ENCODE measurements around the gene ANKRD12.

Gene ANKRD12

DNA sequence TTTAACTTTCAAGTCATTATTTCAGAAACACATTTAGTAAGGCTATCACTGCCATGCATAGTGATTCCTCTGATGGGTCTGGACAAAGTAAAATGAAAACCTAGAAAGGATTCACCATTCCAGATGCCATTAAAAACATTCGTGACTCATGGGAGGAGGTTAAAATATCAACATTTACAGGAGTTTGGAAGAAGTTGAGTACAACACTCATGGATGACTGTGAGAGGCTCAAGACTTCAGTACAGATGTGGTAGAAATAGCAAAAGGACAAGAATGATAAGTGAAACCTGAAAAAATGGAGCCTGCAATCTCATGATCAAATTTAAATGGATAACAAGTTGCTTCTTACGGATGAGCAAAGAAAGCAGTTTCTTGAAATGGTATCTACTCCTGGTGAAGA, 192.2 kb downstream of the ANKRD12 start:
- TF ChIP-seq, protein P1, sequence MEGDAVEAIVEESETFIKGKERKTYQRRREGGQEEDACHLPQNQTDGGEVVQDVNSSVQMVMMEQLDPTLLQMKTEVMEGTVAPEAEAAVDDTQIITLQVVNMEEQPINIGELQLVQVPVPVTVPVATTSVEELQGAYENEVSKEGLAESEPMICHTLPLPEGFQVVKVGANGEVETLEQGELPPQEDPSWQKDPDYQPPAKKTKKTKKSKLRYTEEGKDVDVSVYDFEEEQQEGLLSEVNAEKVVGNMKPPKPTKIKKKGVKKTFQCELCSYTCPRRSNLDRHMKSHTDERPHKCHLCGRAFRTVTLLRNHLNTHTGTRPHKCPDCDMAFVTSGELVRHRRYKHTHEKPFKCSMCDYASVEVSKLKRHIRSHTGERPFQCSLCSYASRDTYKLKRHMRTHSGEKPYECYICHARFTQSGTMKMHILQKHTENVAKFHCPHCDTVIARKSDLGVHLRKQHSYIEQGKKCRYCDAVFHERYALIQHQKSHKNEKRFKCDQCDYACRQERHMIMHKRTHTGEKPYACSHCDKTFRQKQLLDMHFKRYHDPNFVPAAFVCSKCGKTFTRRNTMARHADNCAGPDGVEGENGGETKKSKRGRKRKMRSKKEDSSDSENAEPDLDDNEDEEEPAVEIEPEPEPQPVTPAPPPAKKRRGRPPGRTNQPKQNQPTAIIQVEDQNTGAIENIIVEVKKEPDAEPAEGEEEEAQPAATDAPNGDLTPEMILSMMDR (IDR thresholded peaks at IDR 0.05; ENCODE audit: extremely low read depth, insufficient read depth, missing control alignments), result no peak
- no peak for DNase-seq (ENCODE audit: low spot score)
- in situ Hi-C loops (cut with MboI; ENCODE audit: low pct_unique_long_range_greater_than_20kb, low sequenced_read_pairs, unreplicated experiment), result no loop called here

DNA sequence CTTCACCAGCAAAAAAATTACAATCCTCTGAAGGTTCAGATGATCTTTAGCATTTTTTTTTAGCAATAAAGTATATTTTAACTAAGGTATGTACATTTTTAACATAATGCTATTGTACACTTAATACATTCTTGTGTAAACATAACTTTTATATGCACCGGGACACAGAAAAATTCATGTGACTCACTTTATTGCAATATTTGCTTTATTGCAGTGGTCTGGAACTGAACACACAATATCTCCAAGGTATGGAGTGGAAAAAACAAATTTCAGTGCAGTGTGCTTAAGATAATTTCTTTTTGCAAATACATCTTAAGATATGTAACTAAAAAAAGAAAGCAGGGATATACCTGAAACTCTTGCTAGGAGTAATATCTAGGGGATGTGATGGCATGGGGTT, 192.9 kb downstream of the ANKRD12 start:
- TF ChIP-seq, protein P1 (IDR thresholded peaks at IDR 0.05; ENCODE audit: extremely low read depth, insufficient read depth, missing control alignments), result no peak
- no peak for DNase-seq (ENCODE audit: low spot score)
- in situ Hi-C loops (cut with MboI; ENCODE audit: low pct_unique_long_range_greater_than_20kb, low sequenced_read_pairs, unreplicated experiment), result no loop called here

DNA sequence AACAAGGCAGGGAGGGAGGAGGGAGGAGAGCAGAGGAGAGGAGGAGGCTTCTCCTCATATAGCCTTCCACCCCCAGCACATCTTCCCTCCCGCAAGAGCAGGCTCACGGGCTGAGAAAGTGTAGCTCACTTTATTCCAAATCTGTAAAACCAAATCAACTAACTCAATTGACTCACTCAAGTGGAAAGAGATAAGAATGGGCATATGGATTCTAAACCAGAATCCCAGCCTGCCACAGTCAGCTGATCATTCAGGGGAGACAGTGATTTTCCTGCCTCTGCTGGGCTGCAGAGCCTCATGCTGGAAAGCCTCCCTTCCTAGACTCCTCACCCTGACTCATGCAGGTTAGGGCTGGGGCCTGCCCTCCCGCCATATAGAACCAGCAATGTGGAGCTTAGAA, 193.8 kb downstream of the ANKRD12 start:
- no peak for DNase-seq (ENCODE audit: low spot score)
- TF ChIP-seq, protein P1 (IDR thresholded peaks at IDR 0.05; ENCODE audit: extremely low read depth, insufficient read depth, missing control alignments), result no peak
- in situ Hi-C loops (cut with MboI; ENCODE audit: low pct_unique_long_range_greater_than_20kb, low sequenced_read_pairs, unreplicated experiment), result no loop called here

DNA sequence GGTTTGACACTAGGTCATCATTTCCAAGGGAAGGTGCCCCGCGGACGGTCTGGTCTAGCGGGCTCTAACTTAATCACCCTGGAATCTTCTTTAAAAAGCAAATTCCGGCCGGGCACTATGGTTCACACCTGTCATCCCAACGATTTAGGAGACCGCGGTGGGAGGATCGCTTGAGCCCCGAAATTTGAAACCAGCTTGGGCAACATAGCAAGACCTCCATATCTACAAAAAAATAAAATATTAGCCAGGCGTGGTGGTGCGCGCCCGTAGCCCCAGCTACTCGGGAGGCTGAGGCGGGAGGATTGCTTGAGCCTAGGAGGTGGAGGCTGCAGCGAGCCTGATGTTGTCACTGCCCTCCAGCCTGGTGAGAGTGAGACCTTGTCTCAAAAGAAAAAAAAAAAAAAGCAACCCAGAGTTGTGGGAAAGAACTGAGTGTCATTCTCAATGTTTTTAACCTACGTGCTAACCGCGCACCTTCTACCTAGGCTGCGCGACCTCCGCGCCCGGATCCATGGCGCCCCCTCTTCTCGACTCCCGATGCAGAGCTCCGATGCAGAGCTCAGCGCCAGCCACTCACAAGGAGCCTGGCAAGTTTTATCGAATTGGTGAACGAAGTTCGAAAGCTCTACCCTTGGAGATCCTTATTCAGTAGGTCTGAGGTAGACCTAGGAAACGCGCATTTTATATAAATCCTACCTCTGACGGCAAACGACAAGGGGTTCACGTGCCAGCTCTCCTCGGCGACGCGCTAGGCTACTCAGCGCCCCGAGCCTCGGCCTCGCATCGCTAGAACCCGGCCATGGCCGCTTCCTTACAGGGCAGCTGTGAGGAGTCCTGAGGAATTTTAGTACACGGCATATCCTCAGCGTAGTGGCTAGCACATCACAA, 197.1 kb downstream of the ANKRD12 start:
- peak; percentile 49 for DNase-seq (ENCODE audit: low spot score)
- TF ChIP-seq, protein P1 (IDR thresholded peaks at IDR 0.05; ENCODE audit: extremely low read depth, insufficient read depth, missing control alignments), result peak; percentile 17
- in situ Hi-C loops (cut with MboI; ENCODE audit: low pct_unique_long_range_greater_than_20kb, low sequenced_read_pairs, unreplicated experiment), result no loop called here

DNA sequence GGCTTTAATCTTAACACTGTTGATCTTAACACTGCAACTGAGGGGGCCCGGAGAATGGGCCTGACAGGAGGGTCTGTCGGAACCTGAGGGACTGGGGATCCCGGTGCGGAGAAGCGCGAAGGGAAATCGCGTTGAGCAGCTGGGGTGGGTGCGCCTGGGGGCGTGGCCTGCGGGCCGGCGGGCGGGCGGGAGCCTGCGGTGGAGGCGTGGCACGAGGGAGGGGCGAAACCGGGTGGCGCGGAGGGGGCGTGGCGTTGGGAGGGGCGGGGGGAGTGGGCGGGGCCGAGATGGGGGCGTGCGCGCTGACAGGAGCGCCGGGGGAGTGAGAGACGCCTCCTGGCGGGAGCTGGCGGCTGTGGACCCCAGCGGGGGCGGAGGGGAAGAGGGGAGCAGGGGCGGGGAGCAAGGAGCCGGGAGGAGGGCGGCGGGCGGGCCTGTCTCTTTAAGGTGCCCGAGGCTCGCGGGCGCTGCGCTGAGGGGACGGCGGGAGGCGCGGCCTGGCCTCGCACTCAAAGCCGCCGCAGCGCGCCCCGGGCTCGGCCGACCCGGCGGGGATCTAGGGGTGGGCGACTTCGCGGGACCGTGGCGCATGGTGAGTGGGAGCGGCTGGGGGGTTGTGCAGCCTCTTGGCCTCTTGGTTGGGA, 197.9 kb downstream of the ANKRD12 start, which contains the start of gene TWSG1:
TWSG1 (plus strand) TSS at position 445 of the 644 bp plus-strand sequence. CDS start 2,457 bp downstream, outside the sequence.
- TF ChIP-seq, protein P1 (IDR thresholded peaks at IDR 0.05; ENCODE audit: extremely low read depth, insufficient read depth, missing control alignments), result peak; percentile 49
- in situ Hi-C loops (cut with MboI; ENCODE audit: low pct_unique_long_range_greater_than_20kb, low sequenced_read_pairs, unreplicated experiment), result no loop called here
- DNase-seq (ENCODE audit: low spot score), result peak; percentile 99

DNA sequence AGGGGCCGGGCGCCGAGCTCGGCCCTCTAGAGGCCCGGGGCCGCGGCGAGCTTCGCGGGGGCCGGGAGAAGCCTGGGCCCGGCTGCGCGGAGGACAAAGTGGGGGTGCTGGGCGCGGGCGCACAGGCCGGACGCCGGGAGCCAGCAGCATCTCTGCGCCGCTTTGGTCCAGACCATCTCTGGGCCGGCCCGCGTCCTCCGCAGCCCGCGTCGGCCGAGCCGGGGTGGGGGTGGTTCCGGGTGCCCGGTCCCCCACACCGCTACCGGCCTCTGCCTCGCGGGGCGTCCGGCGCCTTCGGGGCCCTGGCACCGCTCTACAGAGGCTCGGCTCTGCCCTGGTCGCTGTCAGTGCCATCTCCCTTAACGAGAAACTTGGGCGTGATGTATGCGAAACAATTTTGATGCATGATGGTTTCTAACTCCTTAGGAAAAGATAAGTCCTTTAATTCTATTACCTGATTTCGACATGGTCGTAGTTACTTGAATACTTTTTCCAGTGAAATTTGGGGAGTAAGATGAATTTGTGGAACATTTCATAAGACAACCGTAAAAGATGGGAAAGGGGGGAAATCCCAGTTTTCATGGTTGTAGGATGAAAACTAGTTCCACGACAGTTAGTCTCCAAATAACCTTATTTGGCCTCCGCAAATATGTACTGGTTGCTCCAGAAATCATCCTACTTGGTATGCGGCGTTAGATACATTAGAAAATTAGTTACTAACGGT, 198.6 kb downstream of the ANKRD12 start:
- in situ Hi-C loops (cut with MboI; ENCODE audit: low pct_unique_long_range_greater_than_20kb, low sequenced_read_pairs, unreplicated experiment), result no loop called here
- peak; percentile 62 for DNase-seq (ENCODE audit: low spot score)
- TF ChIP-seq, protein P1 (IDR thresholded peaks at IDR 0.05; ENCODE audit: extremely low read depth, insufficient read depth, missing control alignments), result no peak

Measured in GM13977 (cell line).